Suppressor macrophage (primary cell): Measurements from ENCODE around the gene SBF1.
A peak's percentile ranks its signal among the peaks of the same experiment; 100 is the strongest.
"Not testable (repeated sequence)": the region's sequence is repeated elsewhere in the genome, so short reads cannot be mapped to it uniquely, and the experiment has no call there.

Source experiments
- DNase-seq, 4 experiments: peaks; one replicate each; pipeline ENCODE4 v3.0.0-alpha.2; 2020 to 2022
- total RNA-seq, 17 experiments: gene quantifications; one replicate each; lab custom pipeline; 2026; ENCODE audit warnings: mixed read lengths in 6 of 17, inconsistent platforms in 3 of 17; lab: John Stamatoyannopoulos, UW

The SBF1 gene, protein sequence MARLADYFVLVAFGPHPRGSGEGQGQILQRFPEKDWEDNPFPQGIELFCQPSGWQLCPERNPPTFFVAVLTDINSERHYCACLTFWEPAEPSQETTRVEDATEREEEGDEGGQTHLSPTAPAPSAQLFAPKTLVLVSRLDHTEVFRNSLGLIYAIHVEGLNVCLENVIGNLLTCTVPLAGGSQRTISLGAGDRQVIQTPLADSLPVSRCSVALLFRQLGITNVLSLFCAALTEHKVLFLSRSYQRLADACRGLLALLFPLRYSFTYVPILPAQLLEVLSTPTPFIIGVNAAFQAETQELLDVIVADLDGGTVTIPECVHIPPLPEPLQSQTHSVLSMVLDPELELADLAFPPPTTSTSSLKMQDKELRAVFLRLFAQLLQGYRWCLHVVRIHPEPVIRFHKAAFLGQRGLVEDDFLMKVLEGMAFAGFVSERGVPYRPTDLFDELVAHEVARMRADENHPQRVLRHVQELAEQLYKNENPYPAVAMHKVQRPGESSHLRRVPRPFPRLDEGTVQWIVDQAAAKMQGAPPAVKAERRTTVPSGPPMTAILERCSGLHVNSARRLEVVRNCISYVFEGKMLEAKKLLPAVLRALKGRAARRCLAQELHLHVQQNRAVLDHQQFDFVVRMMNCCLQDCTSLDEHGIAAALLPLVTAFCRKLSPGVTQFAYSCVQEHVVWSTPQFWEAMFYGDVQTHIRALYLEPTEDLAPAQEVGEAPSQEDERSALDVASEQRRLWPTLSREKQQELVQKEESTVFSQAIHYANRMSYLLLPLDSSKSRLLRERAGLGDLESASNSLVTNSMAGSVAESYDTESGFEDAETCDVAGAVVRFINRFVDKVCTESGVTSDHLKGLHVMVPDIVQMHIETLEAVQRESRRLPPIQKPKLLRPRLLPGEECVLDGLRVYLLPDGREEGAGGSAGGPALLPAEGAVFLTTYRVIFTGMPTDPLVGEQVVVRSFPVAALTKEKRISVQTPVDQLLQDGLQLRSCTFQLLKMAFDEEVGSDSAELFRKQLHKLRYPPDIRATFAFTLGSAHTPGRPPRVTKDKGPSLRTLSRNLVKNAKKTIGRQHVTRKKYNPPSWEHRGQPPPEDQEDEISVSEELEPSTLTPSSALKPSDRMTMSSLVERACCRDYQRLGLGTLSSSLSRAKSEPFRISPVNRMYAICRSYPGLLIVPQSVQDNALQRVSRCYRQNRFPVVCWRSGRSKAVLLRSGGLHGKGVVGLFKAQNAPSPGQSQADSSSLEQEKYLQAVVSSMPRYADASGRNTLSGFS (N-terminal part only)
- 79.9 to 175 (median 120) reads per million in 17 experiments for total RNA-seq

DNA sequence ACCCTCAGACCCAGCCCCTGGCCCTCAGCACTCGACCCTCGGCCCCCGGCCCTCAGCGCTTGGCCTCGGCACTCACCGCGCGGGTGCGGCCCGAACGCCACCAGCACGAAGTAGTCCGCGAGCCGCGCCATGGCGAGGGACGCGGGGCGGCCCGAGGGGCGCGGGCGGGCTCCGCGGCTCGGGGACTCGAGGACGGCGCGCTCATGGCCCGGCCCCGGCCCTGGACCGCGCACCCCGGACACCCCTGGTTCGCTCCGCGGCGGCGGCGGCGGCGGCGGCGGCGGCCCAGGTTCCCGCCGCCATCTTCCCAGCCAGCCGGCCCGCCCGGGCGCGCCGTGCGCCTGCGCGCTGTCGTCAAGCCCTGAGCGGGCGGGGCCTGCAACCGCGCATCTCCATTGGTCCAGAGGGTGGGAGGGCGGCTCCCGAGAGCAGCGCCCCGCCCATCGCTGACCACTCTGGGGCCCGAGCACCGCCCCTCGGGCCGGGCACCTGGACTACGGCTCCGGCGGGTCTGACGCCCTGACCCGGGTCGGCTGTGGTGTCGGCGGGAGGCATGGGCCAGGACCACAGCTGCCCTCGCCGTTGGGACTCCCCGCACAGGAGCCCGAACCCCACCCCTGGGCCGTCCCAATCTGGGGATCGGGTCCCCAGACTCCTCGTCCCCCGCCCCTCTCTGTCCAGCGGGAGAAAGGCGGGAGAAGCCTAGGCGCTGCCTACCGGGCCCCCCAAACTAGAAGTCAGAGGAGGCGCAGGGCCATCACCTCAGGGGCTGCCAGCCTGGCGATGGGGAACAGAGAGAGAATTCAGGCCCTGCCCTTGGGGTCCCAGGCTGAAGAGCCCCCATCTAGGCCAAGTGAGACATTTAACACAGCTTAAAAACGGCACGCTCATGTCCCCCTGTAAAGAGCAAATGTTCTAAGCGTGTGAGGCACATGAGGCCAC lies at the start of gene SBF1:
Gene SBF1 (minus strand): TSS at position 326 of the 942 bp plus-strand sequence. CDS start 195 bp downstream, at position 131.
- peak; percentile 94 to 98 (median 96) for DNase-seq

DNA sequence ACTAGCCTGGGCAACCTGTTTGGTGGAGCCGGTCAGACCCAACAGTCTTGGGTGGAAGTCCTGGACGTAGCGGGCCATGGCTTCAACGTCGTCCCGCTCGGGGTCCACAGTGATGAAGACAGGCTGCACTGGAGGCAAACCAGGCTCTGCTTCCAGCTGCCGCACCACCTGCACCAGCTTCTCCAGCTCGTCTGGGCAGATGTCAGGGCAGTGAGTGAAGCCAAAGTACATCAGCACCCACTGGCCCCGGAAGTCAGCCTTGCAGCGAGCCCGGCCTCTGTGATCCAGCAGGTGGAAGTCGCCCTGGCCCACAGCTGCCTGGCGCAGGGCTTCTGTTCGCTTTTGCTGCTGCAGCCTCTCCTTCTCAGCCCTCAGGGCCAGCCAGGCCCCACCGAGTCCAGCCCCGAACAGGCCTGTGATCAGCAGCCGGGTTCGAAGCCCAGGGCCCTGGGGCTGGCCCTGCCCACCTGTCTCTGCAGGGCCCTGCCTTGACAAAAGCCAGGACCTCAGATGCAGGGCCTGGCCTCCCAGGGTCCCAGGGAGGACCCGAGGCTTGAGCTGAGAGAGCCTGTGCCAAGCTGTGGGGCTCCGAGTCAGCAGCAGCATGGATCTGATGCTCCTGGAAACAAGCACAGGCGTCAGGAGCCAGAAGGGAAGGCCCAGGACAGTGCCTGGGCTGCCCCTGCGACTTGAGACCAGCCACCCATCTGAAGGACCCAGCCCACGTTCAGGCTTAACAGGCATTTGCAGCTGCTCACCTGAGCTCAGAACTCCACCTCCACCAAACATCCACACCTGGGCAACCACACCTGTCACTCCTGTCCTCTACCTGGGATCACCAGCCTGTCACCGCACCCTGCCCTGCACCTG lies 49.2 kb upstream of the SBF1 start:
- DNase-seq, result peak in 1 of 4 experiments; percentile 38

DNA sequence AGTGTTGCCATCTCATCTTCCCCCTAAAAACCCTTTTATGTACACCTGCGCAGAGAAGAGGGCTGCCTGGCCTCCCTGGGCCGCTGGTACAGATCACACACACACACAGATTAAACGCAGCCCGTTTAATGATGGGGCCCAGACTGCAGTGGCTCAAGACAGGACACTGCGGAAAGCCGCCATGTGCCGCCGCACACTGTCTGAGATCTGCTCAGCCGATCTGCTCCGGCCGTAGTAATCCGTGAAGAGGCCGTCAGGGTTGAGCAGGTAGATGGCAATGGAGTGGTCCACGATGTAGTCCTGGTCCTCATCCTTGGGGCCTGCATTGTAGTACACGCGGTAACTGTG lies 48.6 kb upstream of the SBF1 start:
- peak in 1 of 4 experiments; percentile 14 for DNase-seq

DNA sequence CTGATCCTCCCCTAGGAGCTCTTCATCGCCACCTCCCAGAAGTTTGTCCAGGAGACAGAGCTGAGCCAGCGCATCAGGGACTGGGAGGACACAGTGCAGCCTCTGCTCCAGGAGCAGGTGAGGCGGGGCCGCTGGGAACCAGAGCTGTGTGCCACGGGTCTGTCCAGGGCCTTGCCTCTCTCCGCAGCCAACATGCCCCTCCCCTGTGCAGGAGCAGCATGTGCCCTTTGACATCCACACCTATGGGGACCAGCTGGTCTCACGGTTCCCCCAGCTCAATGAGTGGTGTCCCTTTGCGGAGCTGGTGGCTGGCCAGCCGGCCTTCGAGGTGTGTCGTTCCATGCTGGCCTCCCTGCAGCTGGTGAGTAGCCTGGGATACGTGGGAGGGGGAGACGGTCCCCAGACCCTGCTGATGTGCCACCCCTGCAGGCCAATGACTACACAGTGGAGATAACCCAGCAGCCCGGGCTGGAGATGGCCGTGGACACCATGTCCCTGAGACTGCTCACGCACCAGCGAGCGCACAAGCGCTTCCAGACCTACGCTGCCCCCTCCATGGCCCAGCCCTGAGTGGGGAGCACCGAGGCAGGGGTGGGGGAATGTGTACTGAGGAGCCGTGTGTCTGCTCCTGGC lies 48.1 kb upstream of the SBF1 start:
- DNase-seq, result peak in 3 of 4 experiments; percentile 19 to 39 (median 28)

DNA sequence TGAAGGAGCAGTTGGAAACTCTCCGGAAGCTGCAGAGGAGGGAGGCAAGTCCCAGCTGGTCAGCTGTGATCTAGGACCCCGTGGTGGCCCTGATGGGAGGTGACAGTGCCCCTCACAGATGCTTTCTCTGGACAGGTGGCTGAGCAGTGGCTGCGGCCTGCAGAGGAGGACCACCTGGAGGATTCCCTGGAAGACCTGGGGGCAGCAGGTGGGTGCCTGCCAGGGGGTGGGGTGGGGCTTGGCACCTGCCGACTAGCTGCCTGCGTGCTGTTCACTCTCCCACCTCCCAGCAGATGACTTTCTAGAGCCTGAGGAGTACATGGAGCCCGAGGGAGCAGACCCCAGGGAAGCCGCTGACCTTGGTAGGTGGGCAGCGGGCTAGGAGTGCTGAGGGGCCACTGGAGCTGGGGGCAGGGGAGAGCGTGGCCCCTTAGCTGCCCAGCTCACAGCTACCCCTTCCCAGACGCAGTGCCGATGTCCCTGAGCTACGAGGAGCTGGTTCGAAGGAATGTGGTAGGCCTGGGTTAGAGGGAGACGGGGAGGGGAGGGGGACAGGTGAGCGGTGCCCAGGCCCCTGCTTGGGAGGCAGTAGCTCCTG lies 47.5 kb upstream of the SBF1 start:
- peak in 1 of 4 experiments; percentile 28 for DNase-seq

DNA sequence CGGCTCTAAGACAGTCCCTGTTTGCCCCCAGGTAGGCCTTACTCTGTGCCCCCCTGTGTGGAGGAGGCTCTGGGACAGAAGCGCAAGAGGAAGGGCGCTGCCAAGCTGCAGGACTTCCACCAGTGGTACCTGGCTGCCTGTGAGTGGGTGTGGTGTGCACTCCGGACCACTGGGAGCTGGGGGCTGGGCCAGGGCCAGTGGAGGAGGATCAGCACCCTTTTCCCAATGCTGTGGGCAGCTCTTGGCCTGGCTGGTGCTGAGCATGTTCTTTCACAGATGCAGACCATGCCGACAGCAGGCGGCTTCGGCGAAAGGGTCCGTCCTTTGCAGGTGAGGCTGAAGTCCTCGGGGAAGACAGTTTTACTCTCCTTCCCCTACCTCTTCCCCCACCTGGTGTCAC lies 46.9 kb upstream of the SBF1 start:
- DNase-seq, result no peak

DNA sequence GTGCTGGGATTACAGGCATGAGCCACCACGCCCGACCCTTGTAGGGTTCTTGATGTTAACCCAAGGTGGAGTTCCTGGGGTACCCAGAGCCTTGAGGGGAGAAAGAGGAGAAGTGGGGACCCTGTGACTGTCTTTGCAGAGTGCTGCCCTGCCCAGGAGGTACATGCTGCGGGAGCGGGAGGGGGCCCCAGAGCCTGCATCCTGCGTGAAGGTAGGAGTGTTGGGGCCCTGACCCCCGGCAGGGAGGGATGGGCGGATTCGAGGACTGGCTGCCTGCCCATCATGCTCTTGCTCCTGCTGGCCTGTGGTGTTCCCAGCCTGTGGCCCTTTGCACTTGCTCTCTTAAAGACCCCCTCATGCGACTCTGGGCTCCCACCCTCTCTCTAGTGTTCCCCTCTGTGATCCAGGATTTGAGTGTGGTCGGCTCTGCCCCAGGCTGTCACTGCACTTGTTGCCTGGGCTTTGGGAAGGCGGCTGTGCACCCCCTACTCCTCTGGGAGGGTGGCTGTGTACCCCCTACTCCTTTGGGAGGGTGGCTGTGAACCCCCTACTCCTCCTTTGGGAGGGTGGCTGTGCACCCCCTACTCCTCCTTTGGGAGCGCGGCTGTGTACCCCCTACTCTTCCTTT lies 46.1 kb upstream of the SBF1 start:
- no peak for DNase-seq

DNA sequence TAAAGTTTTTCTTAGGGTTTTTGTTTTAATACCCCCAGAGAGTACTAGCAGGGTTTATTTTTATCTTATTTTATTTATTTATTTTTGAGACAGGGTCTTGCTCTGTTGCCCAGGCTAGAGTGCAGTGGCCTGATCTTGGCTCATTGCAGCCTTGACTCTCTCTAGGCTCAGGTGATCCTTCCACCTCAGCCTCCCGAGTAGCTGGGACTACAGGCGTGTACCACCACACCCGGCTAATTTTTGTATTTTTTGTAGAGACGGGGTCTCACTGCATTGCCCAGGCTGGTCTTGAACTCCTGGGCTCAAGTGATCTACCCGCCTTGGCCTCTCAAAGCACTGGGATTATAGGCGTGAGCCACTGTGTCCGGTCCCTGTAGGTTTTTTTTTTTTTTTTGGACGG lies 45.3 kb upstream of the SBF1 start:
- DNase-seq, result not testable (repeated sequence)

DNA sequence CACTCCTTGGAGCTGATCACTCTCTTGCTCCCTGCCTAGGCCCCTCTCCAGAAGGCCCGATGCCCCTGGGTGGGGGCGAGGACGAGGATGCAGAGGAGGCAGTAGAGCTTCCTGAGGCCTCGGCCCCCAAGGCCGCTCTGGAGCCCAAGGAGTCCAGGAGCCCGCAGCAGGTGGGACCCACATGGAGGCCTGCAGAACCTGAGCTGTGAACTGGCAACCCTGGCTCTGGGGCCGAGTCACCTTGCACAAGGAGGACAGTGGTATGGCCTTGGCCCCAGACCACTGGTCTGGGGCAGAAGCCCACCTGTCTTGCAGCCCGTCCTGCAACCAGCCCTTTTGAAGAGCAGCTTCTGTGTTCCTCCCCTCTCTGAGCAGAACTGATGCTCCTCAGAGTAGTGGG lies 44.3 kb upstream of the SBF1 start:
- DNase-seq, result no peak

DNA sequence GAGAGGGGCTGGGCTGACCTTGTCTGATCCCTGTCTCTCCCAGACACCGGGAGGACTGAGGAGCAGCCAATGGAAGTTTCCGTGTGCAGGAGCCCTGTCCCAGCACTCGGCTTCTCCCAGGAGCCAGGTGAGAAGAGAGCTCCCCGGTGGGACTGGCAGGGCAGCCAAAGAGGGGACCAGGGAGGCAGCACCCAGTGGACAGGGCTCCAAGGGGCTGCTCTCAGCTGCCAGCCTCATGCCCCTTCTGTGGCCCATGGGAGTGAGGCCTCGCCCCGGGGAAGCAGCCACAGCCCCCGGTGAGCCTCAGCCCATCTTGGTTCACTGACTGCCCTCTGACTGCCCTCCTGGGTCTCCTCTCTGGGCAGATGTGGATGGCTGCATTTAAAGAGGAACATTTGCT lies 43.8 kb upstream of the SBF1 start:
- no peak for DNase-seq

DNA sequence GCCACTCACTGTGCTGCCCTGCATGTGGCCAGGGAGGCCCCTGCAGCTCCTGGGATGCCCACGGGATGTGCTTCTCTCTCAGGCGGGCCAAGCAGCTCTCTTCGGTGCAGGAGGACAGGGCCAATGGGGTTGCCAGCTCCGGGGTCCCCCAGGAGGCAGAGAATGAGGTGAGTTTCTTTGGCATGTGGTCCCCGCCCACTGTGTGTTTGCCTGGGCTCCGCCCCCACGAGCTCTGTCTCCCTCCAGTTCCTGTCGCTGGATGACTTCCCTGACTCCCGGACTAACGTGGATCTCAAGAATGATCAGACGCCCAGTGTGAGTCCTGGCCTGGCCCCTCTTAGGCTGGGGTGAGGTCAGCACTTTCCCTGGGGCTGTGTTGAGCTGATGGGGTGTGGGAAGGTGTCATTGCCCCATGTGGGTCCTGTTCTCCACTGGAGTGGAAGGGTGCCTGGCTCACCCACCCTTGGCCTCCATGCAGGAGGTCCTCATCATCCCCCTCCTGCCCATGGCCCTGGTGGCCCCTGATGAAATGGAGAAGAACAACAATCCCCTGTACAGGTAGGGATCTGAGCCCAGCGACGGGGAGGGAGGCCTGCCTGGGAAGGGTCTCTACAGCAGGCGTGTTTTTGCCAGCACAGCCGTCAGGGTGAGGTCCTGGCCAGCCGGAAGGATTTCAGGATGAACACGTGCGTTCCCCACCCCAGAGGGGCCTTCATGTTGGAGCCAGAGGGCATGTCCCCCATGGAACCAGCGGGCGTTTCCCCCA lies 42.8 kb upstream of the SBF1 start:
- DNase-seq, result no peak

DNA sequence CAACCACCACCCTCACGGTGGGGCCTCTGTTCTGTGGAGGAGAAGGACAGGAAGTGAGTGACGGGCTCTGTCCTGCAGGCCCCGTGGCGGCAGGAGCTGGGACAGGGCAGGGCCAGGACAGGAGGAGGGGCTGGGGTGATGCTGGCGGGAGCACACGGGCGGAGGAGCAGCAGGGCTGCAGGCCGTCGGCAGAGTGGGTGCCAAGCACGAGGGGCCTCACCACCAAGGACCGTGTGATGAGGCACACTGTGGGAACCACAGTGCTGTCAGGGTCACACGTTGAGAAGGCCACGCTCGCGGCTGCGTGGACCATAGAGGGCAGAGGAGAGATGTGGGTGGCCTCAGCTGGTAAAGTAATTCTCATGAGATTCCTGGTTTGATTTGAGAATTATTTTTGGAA lies 42.1 kb upstream of the SBF1 start:
- DNase-seq, result no peak

DNA sequence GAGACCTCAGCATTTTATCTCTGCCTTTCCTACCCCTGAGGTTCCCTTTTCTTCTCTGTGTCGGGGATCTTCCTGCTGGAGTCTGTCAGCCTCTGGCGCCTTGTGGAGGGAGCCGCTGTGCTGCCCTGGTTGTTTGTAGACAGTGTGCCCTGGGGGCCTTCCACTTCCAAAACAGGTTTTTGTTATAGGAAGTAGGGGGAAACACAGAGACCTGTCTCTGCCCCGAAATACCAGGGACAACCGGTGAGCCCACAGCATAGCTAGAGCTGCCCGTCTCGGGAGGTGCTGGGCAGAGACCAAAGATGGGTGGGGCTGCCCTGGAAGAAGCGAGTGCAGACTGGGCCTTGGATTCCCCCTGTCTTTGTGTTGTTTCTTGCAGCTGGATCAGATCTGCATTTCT lies 41.2 kb upstream of the SBF1 start:
- no peak for DNase-seq

DNA sequence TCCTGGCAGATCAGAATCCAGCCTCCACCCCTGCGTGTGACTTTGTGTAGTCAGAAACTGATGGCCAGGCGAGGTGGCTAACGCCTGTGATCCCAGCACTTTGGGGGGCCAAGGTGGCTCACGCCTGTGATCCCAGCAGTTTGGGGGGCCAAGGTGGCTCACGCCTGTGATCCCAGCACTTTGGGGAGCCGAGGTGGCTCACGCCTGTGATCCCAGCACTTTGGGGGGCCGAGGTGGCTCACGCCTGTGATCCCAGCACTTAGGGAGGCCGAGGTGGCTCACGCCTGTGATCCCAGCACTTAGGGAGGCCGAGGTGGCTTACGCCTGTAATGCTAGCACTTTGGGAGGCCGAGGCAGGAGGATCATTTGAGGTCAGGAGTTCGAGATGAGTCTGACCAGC lies 38.3 kb upstream of the SBF1 start:
- DNase-seq, result no peak

DNA sequence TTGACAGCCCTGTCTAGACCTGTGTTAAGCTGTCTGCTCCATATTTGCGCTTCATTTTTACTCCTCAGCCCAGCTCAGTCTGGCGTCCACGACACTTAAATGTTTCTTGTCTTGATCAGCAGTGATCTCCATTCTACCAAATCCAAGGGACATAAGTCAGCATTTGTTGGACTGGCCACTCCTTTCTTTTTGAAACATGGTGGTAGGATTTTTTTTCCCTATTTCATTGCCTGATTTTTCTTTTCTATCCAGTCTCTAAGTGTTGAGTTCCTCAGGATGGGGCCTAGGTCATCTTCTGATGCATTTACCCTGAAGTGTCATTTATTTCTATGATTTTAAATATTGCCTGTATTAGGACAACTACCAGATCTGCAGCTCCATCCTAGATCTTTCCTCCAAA lies 34.1 kb upstream of the SBF1 start:
- no peak for DNase-seq

DNA sequence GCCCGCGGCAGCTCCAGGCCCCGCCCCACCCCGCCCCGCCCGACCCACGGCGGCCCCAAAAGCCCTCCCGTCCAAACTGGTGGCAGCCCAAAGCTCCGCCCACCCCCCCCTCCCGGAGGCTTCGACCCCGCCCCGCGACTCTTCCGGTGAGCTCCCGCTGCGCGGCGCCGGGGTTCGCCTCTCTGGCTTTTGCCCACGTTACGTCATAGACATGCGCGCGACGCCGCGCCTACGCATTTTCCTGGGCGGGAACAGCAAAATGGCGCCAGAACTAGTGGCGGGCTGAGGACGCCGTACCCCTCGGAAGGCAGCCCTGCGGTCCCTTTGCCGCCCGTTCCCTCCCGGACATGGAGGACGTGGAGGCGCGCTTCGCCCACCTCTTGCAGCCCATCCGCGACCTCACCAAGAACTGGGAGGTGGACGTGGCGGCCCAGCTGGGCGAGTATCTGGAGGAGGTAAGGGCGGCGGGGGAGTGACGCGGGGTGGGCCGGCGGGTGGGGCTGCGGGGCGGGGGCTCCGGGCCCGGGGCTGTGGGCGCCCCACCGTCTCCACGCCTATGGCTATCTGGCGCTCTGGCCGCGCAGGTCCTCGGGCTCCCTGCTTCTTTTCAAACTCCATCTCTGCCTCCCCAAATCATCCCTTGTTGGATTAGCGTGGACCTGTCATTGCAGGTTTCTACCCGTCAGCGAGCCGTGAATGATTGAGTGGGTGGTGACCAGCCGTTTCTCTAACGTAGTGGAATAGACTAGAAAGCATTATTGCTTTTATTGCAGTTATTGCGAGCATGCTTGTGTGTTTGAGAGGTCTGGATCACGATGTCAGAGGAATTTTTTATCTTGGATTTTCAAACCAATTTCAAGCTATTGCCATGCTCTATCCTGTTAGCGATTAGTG lies 33.4 kb upstream of the SBF1 start, which contains the start of gene NCAPH2:
Gene NCAPH2 (plus strand): TSS at position 234 of the 894 bp plus-strand sequence. CDS start 114 bp downstream, at position 348.
- peak; percentile 99 to 100 (median 99) for DNase-seq

DNA sequence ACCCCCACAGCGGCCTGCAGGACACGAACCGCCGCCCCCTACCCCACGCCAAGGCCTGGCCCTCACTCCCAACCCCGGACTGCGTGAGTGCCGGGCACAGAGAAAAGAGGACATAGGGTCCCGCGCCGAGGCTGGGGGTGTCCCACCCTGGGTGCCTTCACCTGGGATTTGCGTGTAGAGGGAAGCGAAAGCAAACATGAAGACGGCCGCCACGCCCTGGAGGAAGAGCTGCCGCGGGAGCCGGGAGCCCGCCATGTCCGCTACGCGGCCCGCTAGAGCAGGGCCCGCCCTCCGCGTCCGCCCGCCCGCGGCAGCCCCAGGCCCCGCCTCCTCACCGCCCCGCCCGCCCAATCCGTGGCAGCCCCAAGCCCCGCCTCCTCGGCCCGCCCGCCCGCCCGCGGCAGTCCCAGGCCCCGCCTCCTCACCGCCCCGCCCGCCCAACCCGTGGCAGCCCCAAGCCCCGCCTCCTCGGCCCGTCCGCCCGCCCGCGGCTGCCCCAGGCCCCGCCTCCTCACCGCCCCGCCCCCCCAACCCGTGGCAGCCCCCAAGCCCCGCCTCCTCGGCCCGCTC lies 32.7 kb upstream of the SBF1 start, which contains the start of gene LMF2:
Gene LMF2 (minus strand): TSS at position 282 of the 570 bp plus-strand sequence. CDS start 27 bp downstream, at position 255.
- DNase-seq, result peak in 1 of 4 experiments; percentile 91
